ENCODE results near the gene TSHZ3. TPM values are rescaled to one million over a fixed set of nuclear protein-coding genes. Genes with fewer than 3 reads are reported as not detected.

TSHZ3 gene
- total and polyA plus RNA-seq, 12 donors, result 2.6 to 9.3 (median 7.8) TPM

GRCh38 chr19:31328238-31328637 is 21.0 kb downstream of the TSHZ3 start:
- Histone ChIP-seq H3K36me3 (replicated peaks in 1 of 2) (peaks cover 0 to 4% of the 10 kb centered on the region in 2 donors), H3K4me3 (no peak overlapping the region), H3K9me3 (replicated peaks in 1 of 3) (no peaks in the 10 kb centered on the region), H3K27ac (no peak overlapping the region), H3K4me1 (replicated peaks in 1 of 2) (peaks cover 0 to 33% of the 10 kb centered on the region in 2 donors), H3K27me3 (no peaks in the 10 kb centered on the region)
- 93 to 97% (median 95%) methylated on average over 1 to 4 of the region's 4 CpGs for WGBS, 4 donors
- intact Hi-C loops (cut with DNase I), result no loop called here
- peak in 1 of 7 donors; percentile 17 for DNase-seq
- TF ChIP-seq, protein P1, sequence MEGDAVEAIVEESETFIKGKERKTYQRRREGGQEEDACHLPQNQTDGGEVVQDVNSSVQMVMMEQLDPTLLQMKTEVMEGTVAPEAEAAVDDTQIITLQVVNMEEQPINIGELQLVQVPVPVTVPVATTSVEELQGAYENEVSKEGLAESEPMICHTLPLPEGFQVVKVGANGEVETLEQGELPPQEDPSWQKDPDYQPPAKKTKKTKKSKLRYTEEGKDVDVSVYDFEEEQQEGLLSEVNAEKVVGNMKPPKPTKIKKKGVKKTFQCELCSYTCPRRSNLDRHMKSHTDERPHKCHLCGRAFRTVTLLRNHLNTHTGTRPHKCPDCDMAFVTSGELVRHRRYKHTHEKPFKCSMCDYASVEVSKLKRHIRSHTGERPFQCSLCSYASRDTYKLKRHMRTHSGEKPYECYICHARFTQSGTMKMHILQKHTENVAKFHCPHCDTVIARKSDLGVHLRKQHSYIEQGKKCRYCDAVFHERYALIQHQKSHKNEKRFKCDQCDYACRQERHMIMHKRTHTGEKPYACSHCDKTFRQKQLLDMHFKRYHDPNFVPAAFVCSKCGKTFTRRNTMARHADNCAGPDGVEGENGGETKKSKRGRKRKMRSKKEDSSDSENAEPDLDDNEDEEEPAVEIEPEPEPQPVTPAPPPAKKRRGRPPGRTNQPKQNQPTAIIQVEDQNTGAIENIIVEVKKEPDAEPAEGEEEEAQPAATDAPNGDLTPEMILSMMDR (IDR thresholded peaks at IDR 0.05), result no peak
- TF ChIP-seq POLR2A (IDR thresholded peaks at IDR 0.05), result no peak

DNA sequence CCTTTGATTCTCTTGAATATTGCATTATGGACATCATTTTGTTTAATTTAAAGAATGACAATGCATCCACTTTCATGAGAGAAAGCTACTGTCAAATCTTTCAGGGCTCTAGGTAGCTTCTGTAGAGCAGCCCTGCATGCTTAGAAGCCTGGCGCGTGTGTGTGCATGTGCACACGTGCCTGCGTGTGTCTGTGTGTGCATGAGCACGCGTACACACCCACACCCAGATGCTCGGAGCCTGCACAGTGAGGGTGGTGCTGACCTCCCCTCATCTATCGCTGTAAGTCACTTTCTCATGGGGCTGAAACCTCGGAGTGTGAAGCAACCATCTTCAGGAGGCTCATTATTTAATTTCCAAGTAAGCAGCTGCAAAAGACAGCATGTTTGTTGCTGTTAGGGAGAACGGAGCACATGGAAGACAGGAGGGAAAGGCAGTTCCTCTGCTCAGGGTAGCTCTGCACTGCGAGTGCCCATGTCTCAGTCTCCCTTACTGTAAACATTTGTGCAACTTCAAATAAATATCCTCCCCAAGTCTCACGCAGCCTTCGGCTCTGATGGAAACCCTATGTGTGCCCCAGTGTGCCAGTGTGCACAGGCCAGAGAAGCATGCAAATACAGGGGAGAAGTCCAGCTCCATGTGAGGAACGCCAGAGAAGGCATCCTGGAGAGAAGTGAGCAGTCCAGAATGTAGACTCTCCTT is 22.8 kb downstream of the TSHZ3 start:
- TF ChIP-seq POLR2A (IDR thresholded peaks at IDR 0.05), result no peak
- TF ChIP-seq, protein P1 (IDR thresholded peaks at IDR 0.05), result no peak
- no peak overlapping the region for H3K4me3 ChIP-seq
- no peaks in the 10 kb centered on the region for H3K9me3 ChIP-seq (replicated peaks in 1 of 3)
- H3K27ac ChIP-seq, result no peak overlapping the region
- intact Hi-C loops (cut with DNase I), result no loop called here
- no peaks in the 10 kb centered on the region for H3K27me3 ChIP-seq
- H3K36me3 ChIP-seq (replicated peaks in 1 of 2), result peaks cover 0 to 4% of the 10 kb centered on the region in 2 donors
- 75 to 88% (median 86%) methylated on average over 12 to 14 of the region's 14 CpGs for WGBS, 4 donors
- H3K4me1 ChIP-seq (replicated peaks in 1 of 2), result peaks cover 0 to 27% of the 10 kb centered on the region in 2 donors
- DNase-seq, result peak in 2 of 7 donors; percentile 1 to 33

DNA sequence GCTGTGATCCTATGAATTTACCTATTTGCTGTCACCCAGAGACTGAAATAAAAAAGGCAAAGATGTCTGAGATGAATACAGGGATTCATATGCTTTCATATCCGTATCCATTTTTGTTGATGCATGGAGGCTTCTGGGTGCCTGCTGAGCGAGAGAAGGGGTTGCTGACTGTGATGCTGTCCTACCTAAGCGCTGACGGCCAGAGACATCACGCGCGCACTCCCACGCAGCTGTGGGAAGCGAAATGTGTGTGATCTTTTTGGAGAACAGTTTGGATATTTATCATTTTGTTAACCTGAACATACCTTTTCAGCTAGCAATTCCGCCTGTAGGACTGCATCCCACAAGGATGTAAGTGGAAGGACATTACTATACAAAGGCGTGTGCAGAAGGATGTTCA is 23.9 kb downstream of the TSHZ3 start:
- TF ChIP-seq, protein P1 (IDR thresholded peaks at IDR 0.05), result no peak
- TF ChIP-seq POLR2A (IDR thresholded peaks at IDR 0.05), result no peak
- Histone ChIP-seq H3K4me1 (replicated peaks in 1 of 2) (peaks cover 0 to 17% of the 10 kb centered on the region in 2 donors), H3K27ac (no peak overlapping the region), H3K9me3 (replicated peaks in 1 of 3) (no peaks in the 10 kb centered on the region), H3K27me3 (no peaks in the 10 kb centered on the region), H3K4me3 (no peak overlapping the region), H3K36me3 (replicated peaks in 1 of 2) (peaks cover 0 to 4% of the 10 kb centered on the region in 2 donors)
- DNase-seq, result peak in 1 of 7 donors; percentile 3
- intact Hi-C loops (cut with DNase I), result no loop called here
- WGBS, 4 donors, result 93 to 98% (median 95%) methylated on average over 11 of the region's 11 CpGs

GRCh38 chr19:31319465-31319864 is 29.8 kb downstream of the TSHZ3 start:
- peak in 1 of 7 donors; percentile 46 for DNase-seq
- H3K9me3 ChIP-seq (replicated peaks in 1 of 3), result no peaks in the 10 kb centered on the region
- no peaks in the 10 kb centered on the region for H3K36me3 ChIP-seq (replicated peaks in 1 of 2)
- 70 to 86% (median 82%) methylated on average over 3 of the region's 3 CpGs for WGBS, 4 donors
- H3K27ac ChIP-seq, result no peak overlapping the region
- no peak for TF ChIP-seq POLR2A (IDR thresholded peaks at IDR 0.05)
- TF ChIP-seq, protein P1 (IDR thresholded peaks at IDR 0.05), result no peak
- H3K4me3 ChIP-seq, result no peak overlapping the region
- intact Hi-C loops (cut with DNase I), result no loop called here
- peaks cover 0 to 32% of the 10 kb centered on the region in 2 donors for H3K4me1 ChIP-seq (replicated peaks in 1 of 2)
- no peaks in the 10 kb centered on the region for H3K27me3 ChIP-seq
